HG03175 (cell line): Measurements from ENCODE around the gene YWHAB.

Experiments used
- ATAC-seq: cut with Tn5 transposase; IDR thresholded peaks from one replicate; pipeline ENCODE4 v1.9.1; 2021; ENCODE audit warnings: mild to moderate bottlenecking, moderate library complexity; ENCODE audit not compliant: unreplicated experiment

The YWHAB gene

GRCh38 chr20:44911264-44911921, 25.9 kb downstream of the YWHAB start:
- ATAC-seq = no peak

- ATAC-seq = no peak
Observed at GRCh38 chr20:44912189-44912588, 26.7 kb downstream of the YWHAB start.

- ATAC-seq = no peak
Observed at GRCh38 chr20:44914924-44915323, 29.4 kb downstream of the YWHAB start.

GRCh38 chr20:44916586-44916985, 31.1 kb downstream of the YWHAB start:
- no peak for ATAC-seq

GRCh38 chr20:44917399-44917798, 31.9 kb downstream of the YWHAB start:
- no peak for ATAC-seq

- no peak for ATAC-seq
Observed at GRCh38 chr20:44918342-44918741, 32.8 kb downstream of the YWHAB start.

DNA sequence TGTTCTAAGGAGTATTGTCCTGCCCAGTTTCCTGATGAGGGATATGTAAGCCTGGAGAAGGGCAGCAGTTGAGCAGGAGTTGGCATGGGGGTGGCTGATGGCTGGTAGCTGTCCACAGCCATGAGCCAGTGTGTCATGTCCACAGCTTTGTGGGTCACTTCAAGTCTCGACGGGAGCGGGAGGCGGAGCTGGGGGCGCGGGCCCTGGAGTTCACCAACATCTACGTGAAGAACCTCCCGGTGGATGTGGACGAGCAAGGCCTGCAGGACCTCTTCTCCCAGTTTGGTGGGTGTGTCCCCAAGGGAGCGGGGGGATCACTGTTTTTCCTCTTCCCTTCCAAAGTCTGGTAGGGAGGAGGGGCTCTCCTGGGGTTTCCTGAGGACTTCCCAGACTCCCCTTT, 33.3 kb downstream of the YWHAB start:
- no peak for ATAC-seq

DNA sequence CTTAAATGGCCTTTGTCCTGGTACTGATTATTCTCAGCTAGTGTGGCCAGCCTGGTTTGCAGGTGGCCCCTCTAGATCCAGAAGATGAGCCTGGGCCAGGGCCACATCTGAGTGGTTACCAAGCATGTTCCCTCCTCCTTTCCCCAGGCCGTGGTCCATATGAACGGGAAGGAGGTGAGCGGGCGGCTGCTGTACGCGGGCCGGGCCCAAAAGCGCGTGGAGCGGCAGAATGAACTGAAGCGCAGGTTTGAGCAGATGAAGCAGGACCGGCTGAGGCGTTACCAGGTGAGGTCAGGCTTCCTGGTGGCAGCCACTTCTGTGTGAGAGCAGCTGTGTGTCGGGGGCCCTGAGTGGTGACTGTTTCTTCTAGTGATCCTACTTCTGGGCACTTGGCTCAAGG, 35.9 kb downstream of the YWHAB start:
- ATAC-seq = no peak

DNA sequence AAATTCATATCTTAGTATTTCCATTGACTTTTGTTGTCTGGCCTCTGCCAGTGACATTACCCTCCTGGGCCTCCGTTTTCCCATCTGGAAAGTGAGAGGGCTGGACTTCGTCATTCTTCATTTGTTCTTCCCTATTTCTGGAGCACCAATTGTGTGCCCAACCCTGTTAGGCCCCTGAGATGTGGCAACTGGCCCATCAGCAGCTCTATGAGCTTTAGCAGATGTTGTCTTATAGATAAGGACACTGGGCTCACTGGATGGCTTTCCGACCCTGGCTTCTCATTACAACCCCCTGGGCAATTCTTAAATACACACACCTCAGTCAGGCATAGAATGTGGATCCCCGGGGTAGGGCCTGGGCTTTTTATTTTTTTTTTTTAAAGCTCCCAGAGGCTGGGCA, 39.0 kb downstream of the YWHAB start:
- ATAC-seq = no peak

DNA sequence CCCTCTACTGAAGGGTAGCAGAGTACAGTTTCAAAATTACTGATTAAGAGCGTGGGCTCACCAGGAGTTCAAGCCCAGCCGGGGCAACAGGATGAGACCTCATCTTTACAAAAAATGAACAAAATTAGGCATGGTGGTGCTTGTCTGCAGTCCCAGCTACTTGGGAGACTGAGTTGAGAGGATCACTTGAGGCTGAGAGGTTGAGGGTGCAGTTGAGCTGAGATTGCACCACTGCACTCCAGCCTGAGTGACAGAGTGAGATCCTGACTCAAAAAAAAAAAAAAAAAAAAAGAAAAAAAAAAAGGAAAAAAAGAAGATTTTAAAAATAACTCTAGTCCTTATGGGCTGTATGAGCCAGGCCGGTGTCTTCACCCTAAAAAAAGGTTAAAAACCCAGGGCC, 43.1 kb downstream of the YWHAB start:
- no peak for ATAC-seq

DNA sequence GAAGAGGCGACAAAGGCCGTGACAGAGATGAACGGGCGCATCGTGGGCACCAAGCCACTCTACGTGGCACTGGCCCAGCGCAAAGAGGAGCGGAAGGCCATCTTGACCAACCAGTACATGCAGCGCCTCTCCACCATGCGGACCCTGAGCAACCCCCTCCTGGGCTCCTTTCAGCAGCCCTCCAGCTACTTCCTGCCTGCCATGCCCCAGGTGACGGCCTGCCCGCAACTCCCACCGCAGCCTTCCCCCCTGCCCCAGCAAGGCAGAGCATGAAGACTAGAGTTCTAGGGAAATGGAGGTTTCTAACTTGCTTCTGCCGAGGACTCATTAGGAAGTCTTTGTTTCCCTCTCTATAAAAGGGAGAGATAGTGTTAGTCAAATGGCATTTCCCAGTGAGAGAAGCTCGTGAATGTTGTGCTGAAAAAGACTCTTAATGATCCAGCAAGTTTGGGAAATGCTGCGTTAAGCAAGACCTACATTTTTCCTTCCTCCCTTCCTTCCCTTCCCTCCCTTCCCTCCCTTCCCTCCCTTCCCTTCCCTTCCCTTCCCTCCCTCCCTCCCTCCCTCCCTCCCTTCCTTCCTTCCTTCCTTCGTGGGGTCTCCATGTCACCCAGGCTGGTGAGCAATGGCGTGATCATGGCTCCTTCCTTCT, 45.1 kb downstream of the YWHAB start:
- ATAC-seq = no peak

DNA sequence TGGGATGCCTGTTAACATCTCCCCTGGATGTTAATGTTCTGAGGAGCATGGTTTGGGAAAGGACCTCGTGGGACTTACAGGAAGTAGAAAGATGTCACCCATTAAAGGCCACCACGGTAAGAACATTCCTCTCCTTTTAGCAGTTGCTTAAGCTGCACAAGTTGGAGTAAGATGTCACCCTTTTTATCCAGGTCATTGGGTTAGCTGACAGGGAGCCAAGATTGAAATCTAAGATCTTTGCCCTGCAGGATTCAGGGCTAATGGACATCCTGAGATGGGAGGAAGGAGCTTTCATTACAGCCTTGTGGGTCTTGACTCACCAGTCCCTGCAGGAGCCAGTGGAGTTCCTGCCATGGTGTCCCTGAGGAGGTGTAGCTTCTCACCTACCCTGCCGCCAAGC, 46.4 kb downstream of the YWHAB start:
- ATAC-seq = no peak

DNA sequence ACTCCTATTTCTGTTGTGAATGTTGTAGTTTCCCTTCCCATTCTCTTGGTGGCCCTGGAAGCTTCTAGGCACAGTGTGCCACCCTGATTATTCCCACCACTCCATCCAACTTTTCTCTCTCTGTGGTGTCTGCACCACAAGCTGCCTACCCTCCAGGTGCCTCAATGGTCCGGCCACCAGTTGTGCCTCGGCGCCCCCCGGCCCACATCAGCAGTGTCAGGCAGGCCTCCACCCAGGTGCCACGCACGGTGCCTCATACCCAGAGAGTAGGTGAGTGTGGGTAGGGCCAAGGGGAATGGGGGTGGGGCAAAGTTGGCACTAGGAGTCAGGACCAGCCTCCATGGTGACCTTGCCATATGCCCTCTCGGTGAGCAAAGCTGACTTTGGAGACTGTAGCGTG, 47.4 kb downstream of the YWHAB start:
- no peak for ATAC-seq

DNA sequence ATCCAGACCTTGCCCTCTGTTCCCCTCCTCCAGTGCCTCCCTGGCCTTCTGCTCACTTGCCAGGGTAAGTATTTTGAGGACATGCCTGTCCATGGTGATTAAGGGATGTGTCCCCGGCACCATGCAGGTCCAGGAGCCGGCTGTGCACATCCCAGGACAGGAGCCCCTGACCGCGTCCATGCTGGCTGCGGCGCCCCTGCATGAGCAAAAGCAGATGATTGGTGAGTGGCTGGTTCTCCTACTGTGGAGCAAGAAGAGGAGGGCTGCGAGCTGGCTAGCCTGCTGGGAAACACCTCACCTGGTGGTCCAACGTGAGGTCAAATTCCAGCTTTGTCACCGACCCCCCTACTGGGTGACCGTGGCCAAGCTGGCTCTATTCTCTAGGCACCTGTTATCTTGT, 51.0 kb downstream of the YWHAB start:
- no peak for ATAC-seq

DNA sequence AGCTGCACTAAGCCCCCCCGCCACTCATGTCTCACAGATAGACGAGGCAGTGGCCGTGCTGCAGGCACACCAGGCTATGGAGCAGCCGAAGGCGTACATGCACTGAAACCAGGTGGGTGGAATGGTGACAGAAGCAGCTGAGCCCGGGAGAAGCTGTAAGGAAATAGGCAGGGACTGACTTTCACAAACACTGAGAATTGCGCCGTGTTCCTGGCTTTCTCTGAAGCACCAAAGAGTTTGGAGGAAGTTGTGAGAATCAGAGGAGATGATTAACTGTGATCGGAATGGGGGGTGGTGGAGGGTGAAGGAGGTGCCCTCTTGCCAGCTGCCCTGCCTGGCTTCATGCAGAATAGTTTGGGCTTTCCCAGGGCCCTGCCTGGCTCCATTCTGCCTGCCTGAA, 53.1 kb downstream of the YWHAB start:
- no peak for ATAC-seq

- no peak for ATAC-seq
Observed at GRCh38 chr20:44941120-44941691, 55.7 kb downstream of the YWHAB start.

DNA sequence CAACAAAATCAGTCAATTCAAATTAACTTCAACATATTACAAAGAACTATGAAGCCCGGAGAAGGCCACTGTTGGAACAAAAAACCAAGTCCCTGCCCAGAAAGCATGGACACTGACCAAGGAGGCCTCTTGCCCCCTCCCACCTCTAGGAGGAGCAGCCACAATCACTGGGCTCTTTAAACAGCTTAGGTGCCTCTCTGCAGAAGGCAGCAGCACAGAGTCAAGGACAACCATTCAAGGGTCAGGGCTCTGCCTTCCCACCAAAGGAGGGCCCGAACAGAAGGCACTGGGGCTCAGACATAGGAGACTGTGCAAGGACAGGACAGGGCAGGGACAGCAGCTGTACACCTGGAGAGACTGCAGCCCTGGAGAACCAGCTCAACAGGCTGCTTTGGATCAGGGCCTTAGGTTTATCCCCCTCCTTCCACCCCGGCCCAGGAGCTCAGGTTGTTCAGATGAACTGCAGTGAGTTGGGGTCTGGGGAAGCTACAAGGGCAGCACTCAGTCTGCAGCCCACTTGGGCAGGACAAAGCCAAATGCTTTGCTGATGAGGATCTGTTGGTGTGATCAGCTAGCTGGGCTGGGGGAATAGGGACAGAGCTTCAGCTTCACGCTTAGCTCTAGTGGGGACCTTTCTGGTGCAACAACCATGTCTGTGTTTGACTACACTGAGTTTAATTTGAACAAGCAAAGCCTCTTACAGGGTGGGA, 56.9 kb downstream of the YWHAB start:
- no peak for ATAC-seq

GRCh38 chr20:44943828-44944227, 58.3 kb downstream of the YWHAB start:
- ATAC-seq = no peak

DNA sequence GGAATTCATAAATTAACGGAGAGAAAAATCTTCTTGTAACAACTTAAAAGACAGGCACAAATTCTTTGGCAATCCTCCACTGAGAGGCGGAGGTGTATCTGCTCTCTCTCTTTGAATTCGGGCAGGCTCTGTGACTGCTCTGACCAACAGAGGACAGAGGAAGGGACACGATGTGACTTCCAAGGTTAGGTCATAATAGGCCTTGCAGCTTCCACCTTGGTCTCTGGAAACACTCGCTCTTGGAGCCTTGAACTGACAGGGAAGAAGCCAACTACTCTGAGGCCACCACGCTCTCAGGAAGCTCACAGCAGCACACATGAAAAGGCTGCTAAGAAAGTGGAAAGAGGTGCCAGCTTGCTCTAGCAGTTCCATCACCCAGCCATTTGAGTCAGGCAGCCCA, 59.8 kb downstream of the YWHAB start:
- ATAC-seq = no peak

DNA sequence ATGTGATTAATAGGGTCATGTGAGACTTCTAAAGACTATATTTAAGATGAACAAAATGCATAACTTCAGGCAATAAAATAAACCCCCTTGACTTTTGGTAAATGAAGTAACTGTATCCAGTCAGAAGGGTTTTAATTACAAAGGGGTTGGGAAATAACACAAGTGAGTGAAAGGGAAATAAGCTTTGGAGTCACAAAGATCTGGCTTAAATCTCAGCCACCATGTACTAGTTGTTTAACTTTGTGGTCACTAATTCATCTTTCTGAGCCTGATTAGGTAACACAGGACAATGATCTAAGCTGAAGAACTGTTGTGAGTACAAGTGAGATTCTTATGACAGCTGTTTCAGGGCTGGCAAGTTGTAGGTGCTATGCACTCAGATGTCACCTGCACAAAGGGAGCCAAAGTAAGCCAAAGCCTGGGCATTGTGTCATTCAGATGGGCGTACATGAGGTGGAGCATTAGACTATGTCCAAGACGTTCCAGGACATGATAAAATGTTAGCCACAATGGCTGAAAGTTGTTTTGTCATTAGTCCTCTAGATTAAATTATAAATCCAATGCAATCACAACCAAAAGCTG, 60.9 kb downstream of the YWHAB start:
- no peak for ATAC-seq

DNA sequence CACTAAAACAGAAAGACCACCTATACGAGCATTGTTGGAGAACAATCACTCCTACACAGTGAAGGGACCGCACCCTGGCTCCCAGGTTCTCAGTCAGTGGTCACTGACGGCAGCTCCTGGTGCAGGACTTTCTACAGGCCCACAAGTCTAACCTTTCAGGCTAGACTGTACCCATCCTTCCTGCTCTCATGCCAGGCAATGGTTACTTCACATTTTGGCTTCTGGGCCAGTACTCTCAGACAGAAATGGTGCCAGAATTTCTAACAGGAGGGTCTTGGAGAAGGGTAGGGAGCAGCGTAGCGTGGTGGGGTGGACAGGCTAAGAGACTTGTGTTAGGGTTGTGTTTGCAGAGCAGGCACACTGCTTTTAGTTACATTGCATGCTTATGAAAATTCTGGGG, 62.6 kb downstream of the YWHAB start:
- ATAC-seq = no peak

GRCh38 chr20:44948513-44948912, 63.0 kb downstream of the YWHAB start:
- ATAC-seq = no peak
